Neural cell (in vitro differentiated cells): Measurements from ENCODE around the gene LEMD2. TPM values are rescaled to one million over a fixed set of nuclear protein-coding genes. Genes with fewer than 3 reads are reported as not detected.

Experiments
- H2AFZ ChIP-seq: fragments of 200-600, 300-800 bp; sonication (generic), shearing (Covaris generic); 2 replicates; pipeline ENCODE4 v1.6.0; 2014; ENCODE audit warnings: low read depth, mild to moderate bottlenecking, antibody characterized with exemption, low read length, moderate library complexity
- H3F3A ChIP-seq: fragments of 200-600 bp; shearing (Covaris generic); 2 replicates; pipeline ENCODE4 v1.6.1; 2016; ENCODE audit warnings: mild to moderate bottlenecking, moderate library complexity, mixed read lengths, antibody characterized with exemption, low read length; ENCODE audit not compliant: insufficient read depth, poor library complexity, severe bottlenecking
- H3K27ac ChIP-seq: fragments of 200-600, 300-800 bp; sonication (generic), shearing (Covaris generic); 2 replicates; pipeline ENCODE4 v1.5.1; 2014; ENCODE audit warnings: mild to moderate bottlenecking, low read length, moderate library complexity
- H3K27me3 ChIP-seq: fragments of 300-800, 200-600 bp; sonication (generic), shearing (Covaris generic); 2 replicates; pipeline ENCODE4 v1.6.0; 2014; ENCODE audit warnings: mild to moderate bottlenecking, low read depth, low read length, moderate library complexity; ENCODE audit not compliant: insufficient read depth
- H3K36me3 ChIP-seq: fragments of 300-800, 200-600 bp; sonication (generic), shearing (Covaris generic); 2 replicates; pipeline ENCODE4 v1.5.1; 2014; ENCODE audit warnings: mild to moderate bottlenecking, antibody characterized with exemption, low read length, moderate library complexity; ENCODE audit not compliant: insufficient read depth
- H3K4me2 ChIP-seq: fragments of 300-800, 200-600 bp; sonication (generic), shearing (Covaris generic); 2 replicates; pipeline ENCODE4 v1.6.0; 2014; ENCODE audit warnings: mild to moderate bottlenecking, low read length
- H3K4me3 ChIP-seq: fragments of 300-800, 200-600 bp; sonication (generic), shearing (Covaris generic); 2 replicates; pipeline ENCODE4 v1.5.1; 2014; ENCODE audit warnings: mild to moderate bottlenecking, low read length, moderate library complexity
- H3K79me2 ChIP-seq: fragments of 200-600 bp; shearing (Covaris generic); replicated peaks from 2 replicates; pipeline ENCODE4 v1.6.0; 2014; ENCODE audit warnings: mild to moderate bottlenecking, low read length, moderate library complexity; ENCODE audit not compliant: insufficient read depth
- H3K9ac ChIP-seq: fragments of 300-800, 200-600 bp; sonication (generic), shearing (Covaris generic); 2 replicates; pipeline ENCODE4 v1.6.1; 2016; ENCODE audit warnings: mild to moderate bottlenecking, low read length, mixed read lengths
- H3K9me2 ChIP-seq: fragments of 200-600 bp; shearing (Covaris generic); 2 replicates; pipeline ENCODE4 v1.6.1; 2016; ENCODE audit warnings: mild to moderate bottlenecking, low read length, mixed read lengths; ENCODE audit not compliant: insufficient read depth
- H3K9me3 ChIP-seq: fragments of 200-600, 300-800 bp; sonication (generic), shearing (Covaris generic); 2 replicates; pipeline ENCODE4 v1.6.1; 2016; ENCODE audit warnings: mild to moderate bottlenecking, mixed run types, low read length, moderate library complexity, mixed read lengths
- H4K20me1 ChIP-seq: fragments of 200-600 bp; shearing (Covaris generic); 2 replicates; pipeline ENCODE4 v1.6.1; 2016; ENCODE audit warnings: mild to moderate bottlenecking, mixed run types; ENCODE audit not compliant: insufficient read depth
- CTCF ChIP-seq: fragments of 450-650 bp; IDR thresholded peaks from 2 replicates; pipeline ENCODE4 v1.5.1; 2014; ENCODE audit warnings: antibody characterized with exemption, mild to moderate bottlenecking, moderate library complexity; ENCODE audit not compliant: poor library complexity, severe bottlenecking
- EP300 ChIP-seq: fragments of 450-650 bp; conservative IDR thresholded peaks from 2 replicates; pipeline ENCODE4 v1.6.1; 2014; ENCODE audit warnings: antibody characterized with exemption, mild to moderate bottlenecking, moderate library complexity; ENCODE audit not compliant: poor library complexity, severe bottlenecking
- EZH2 ChIP-seq: fragments of 200-600, 300-800 bp; shearing (Covaris generic), sonication (generic); IDR thresholded peaks from 2 replicates; pipeline ENCODE4 v1.6.1; 2014; ENCODE audit warnings: antibody characterized with exemption, low read length, borderline replicate concordance, mild to moderate bottlenecking; ENCODE audit not compliant: insufficient read depth, poor library complexity, severe bottlenecking
- MXI1 ChIP-seq: fragments of 450-650 bp; conservative IDR thresholded peaks from 2 replicates; pipeline ENCODE4 v1.6.1; 2014; ENCODE audit warnings: antibody characterized with exemption, mild to moderate bottlenecking; ENCODE audit not compliant: poor library complexity, severe bottlenecking
- POLR2AphosphoS5 ChIP-seq: IDR thresholded peaks from 2 replicates; pipeline ENCODE4 v1.6.1; 2012
- RAD21 ChIP-seq: fragments of 450-650 bp; conservative IDR thresholded peaks from 2 replicates; pipeline ENCODE4 v1.6.1; 2014; ENCODE audit warnings: antibody characterized with exemption, mild to moderate bottlenecking, moderate library complexity
- REST ChIP-seq: IDR thresholded peaks from 2 replicates; pipeline ENCODE4 v1.6.1; 2012; ENCODE audit warnings: borderline replicate concordance
- SMC3 ChIP-seq: fragments of 450-650 bp; conservative IDR thresholded peaks from 2 replicates; pipeline ENCODE4 v1.6.1; 2014; ENCODE audit warnings: antibody characterized with exemption, mild to moderate bottlenecking, moderate library complexity; ENCODE audit not compliant: poor library complexity
- TAF1 ChIP-seq: IDR thresholded peaks from 2 replicates; pipeline ENCODE4 v1.6.1; 2012; ENCODE audit warnings: low read depth
- polyA plus RNA-seq: library from polyadenylated mRNA; depleted of rRNA; stranded (reverse); fragments of >200 nt; gene quantifications from 2 replicates; pipeline ENCODE4 v1.2.3, GENCODE V29; 2014

LEMD2 gene
- polyA plus RNA-seq, 1 donor from 2014 or later, result 84.6 TPM

GRCh38 chr6:33757906-33758305 lies 31.0 kb downstream of the LEMD2 start:
- no peak overlapping the region for H2AFZ ChIP-seq
- H3K4me3 ChIP-seq, result no peak overlapping the region
- H3K36me3 ChIP-seq, result no peaks in the 10 kb centered on the region
- no peaks in the 10 kb centered on the region for H3K79me2 ChIP-seq
- H3F3A ChIP-seq, result no peaks in the 10 kb centered on the region
- TF ChIP-seq RAD21 (no peak), TAF1 (no peak), EZH2 (no peak)
- no peaks in the 10 kb centered on the region for H3K9me3 ChIP-seq
- H3K27ac ChIP-seq, result no peak overlapping the region
- no peaks in the 10 kb centered on the region for H3K9me2 ChIP-seq
- H3K9ac ChIP-seq, result no peak overlapping the region
- H3K4me2 ChIP-seq, result no peak overlapping the region
- H4K20me1 ChIP-seq, result no peaks in the 10 kb centered on the region
- H3K27me3 ChIP-seq, result no peaks in the 10 kb centered on the region

- no peak overlapping the region for H3K9ac ChIP-seq
- H3K4me3 ChIP-seq, result no peak overlapping the region
- TF ChIP-seq POLR2AphosphoS5 (no peak), TAF1 (no peak), EP300 (no peak), EZH2 (no peak), CTCF (no peak), MXI1 (no peak), RAD21 (no peak), SMC3 (no peak)
- H3K4me2 ChIP-seq, result no peak overlapping the region
- H3K9me2 ChIP-seq, result no peaks in the 10 kb centered on the region
- H3K9me3 ChIP-seq, result no peaks in the 10 kb centered on the region
- no peaks in the 10 kb centered on the region for H3K36me3 ChIP-seq
- no peak overlapping the region for H3K27ac ChIP-seq
- no peaks in the 10 kb centered on the region for H4K20me1 ChIP-seq
- no peaks in the 10 kb centered on the region for H3K79me2 ChIP-seq
- H3K27me3 ChIP-seq, result no peaks in the 10 kb centered on the region
- no peaks in the 10 kb centered on the region for H3F3A ChIP-seq
- H2AFZ ChIP-seq, result no peak overlapping the region
Measured at GRCh38 chr6:33757113-33757512, 31.8 kb downstream of the LEMD2 start.

GRCh38 chr6:33756211-33756954 lies 32.5 kb downstream of the LEMD2 start:
- Histone ChIP-seq H3K4me2 (no peak overlapping the region), H3K27me3 (no peaks in the 10 kb centered on the region), H3F3A (no peaks in the 10 kb centered on the region), H2AFZ (no peak overlapping the region), H3K9me2 (no peaks in the 10 kb centered on the region), H3K36me3 (no peaks in the 10 kb centered on the region), H3K79me2 (no peaks in the 10 kb centered on the region), H3K9me3 (no peaks in the 10 kb centered on the region), H4K20me1 (no peaks in the 10 kb centered on the region), H3K4me3 (no peak overlapping the region), H3K27ac (no peak overlapping the region), H3K9ac (no peak overlapping the region)
- TF ChIP-seq REST (no peak), EP300 (no peak), POLR2AphosphoS5 (no peak), EZH2 (no peak), TAF1 (no peak), RAD21 (no peak), MXI1 (no peak), CTCF (no peak), SMC3 (no peak)
